HepG2 (cell line): Measurements from ENCODE around the gene ZNF691. TPM values are rescaled to one million over a fixed set of nuclear protein-coding genes. Genes with fewer than 3 reads are reported as not detected.

Experiments
- ARID4A ChIP-seq: sonication (generic); formaldehyde crosslinking; IDR thresholded peaks from 2 replicates; pipeline ENCODE4 v1.5.0; 2020; ENCODE audit warnings: mild to moderate bottlenecking, missing genetic modification reagents, borderline replicate concordance
- ATF7 ChIP-seq, 2 experiments: fragments of 450-650 bp in 1 of 2; sonication (generic) in 1 of 2; formaldehyde crosslinking in 1 of 2; IDR thresholded peaks; 2 replicates each; pipeline versions ENCODE4 v1.4.0 to v1.6.1; 2016 to 2020; ENCODE audit warnings: antibody characterized with exemption in 1 of 2, mild to moderate bottlenecking in 1 of 2, missing genetic modification reagents in 1 of 2
- FOSL2 ChIP-seq: sonication (generic); formaldehyde crosslinking; IDR thresholded peaks from 2 replicates; pipeline ENCODE4 v1.4.0; 2020; ENCODE audit warnings: missing genetic modification reagents
- GFI1 ChIP-seq: sonication (generic); formaldehyde crosslinking; IDR thresholded peaks from 2 replicates; pipeline ENCODE4 v1.5.0; 2020; ENCODE audit warnings: missing genetic modification reagents, mild to moderate bottlenecking, borderline replicate concordance
- HNF1A ChIP-seq, 2 experiments: sonication (generic) in 1 of 2; formaldehyde crosslinking in 1 of 2; IDR thresholded peaks; 2 replicates each; pipeline versions ENCODE4 v1.4.0 to v1.6.1; 2016 to 2020; ENCODE audit warnings: borderline replicate concordance in 1 of 2, low read depth in 1 of 2, mild to moderate bottlenecking in 1 of 2, missing genetic modification reagents in 1 of 2
- PHF5A ChIP-seq: IDR thresholded peaks from one replicate; pipeline ENCODE4 v1.6.1; 2018; ENCODE audit warnings: low read depth, missing genetic modification reagents; ENCODE audit not compliant: unreplicated experiment
- RBM39 ChIP-seq: fragments of 200-400 bp; formaldehyde crosslinking; IDR thresholded peaks from one replicate; pipeline ENCODE4 v1.6.1; 2018; ENCODE audit warnings: antibody characterized with exemption, mild to moderate bottlenecking, low read depth, low read length; ENCODE audit not compliant: poor library complexity, severe bottlenecking
- TCF7 ChIP-seq: sonication (generic); IDR thresholded peaks from 2 replicates; pipeline ENCODE4 v1.6.1; 2016; ENCODE audit warnings: antibody characterized with exemption, low read depth
- ZFP36 ChIP-seq: fragments of 150-350 bp; IDR thresholded peaks from 2 replicates; pipeline ENCODE4 v1.6.1; 2018; ENCODE audit warnings: borderline replicate concordance, low read length, low read depth; ENCODE audit not compliant: partially characterized antibody
- ZFP62 ChIP-seq: sonication (generic); formaldehyde crosslinking; IDR thresholded peaks from 2 replicates; pipeline ENCODE4 v1.4.0; 2020; ENCODE audit warnings: missing genetic modification reagents
- ZNF556 ChIP-seq: sonication (generic); formaldehyde crosslinking; IDR thresholded peaks from 2 replicates; pipeline ENCODE4 v1.4.0; 2020; ENCODE audit warnings: mild to moderate bottlenecking, missing genetic modification reagents, borderline replicate concordance
- ZNF687 ChIP-seq: sonication (generic); formaldehyde crosslinking; IDR thresholded peaks from 2 replicates; pipeline ENCODE4 v1.5.1; 2020; ENCODE audit warnings: mild to moderate bottlenecking, missing genetic modification reagents, moderate library complexity
- ZNF878 ChIP-seq: sonication (generic); formaldehyde crosslinking; IDR thresholded peaks from 2 replicates; pipeline ENCODE4 v1.8.1; 2023; ENCODE audit warnings: mild to moderate bottlenecking, missing genetic modification reagents, moderate library complexity
- ZSCAN22 ChIP-seq: sonication (generic); formaldehyde crosslinking; IDR thresholded peaks from 2 replicates; pipeline ENCODE4 v1.4.0; 2020; ENCODE audit warnings: mild to moderate bottlenecking, missing genetic modification reagents
- polyA plus RNA-seq, 8 experiments: library from polyadenylated mRNA; depleted of rRNA in 3 of 8; stranded (reverse) in 7 of 8; unstranded in 1 of 8; fragments of >200 nt; fragmentation: Illumina TruSeq in 4 of 8; extraction: Trizol in 4 of 8; gene quantifications; 2 replicates each; pipeline versions ENCODE4 v1.2.1 to v1.2.3, GENCODE V29; 2011 to 2016; ENCODE audit warnings: low read depth in 4 of 8, missing spikeins in 1 of 8, mixed read lengths in 1 of 8; ENCODE audit not compliant: insufficient read depth in 1 of 8
- total RNA-seq, 5 experiments: library from RNA; depleted of rRNA; stranded (reverse); fragments of >200 nt; fragmentation: Illumina TruSeq; extraction: Trizol; gene quantifications; 2 replicates each; pipeline ENCODE4 v1.2.3, GENCODE V29; 2016; ENCODE audit warnings: low read depth in 1 of 5

The ZNF691 gene
- total and polyA plus RNA-seq, 2 of the 13 experiments (the other 11 are each of a cell fraction or from before 2014, with no cell fraction given), result 7.6 to 7.8 TPM

GRCh38 chr1:42846257-42847110, at the start of gene ZNF691 (continued):
- TF ChIP-seq FOSL2 (CRISPR knock-in tag) (no peak; the same call in 1 of the 2 replicates), ZNF556 (CRISPR knock-in tag) (no peak), ZFP36 (no peak), ARID4A (peak; percentile 74; the same call in 1 of the 2 replicates), ZNF687 (peak; percentile 88), TCF7 (no peak), PHF5A (CRISPR knock-in tag) (no peak), GFI1 (no peak; the same call in 1 of the 2 replicates), ZSCAN22 (CRISPR knock-in tag) (no peak), HNF1A (IDR thresholded peaks at IDR 0.05; ENCODE audit: low read depth) (no peak), HNF1A (CRISPR knock-in tag; IDR thresholded peaks at IDR 0.05; ENCODE audit: borderline replicate concordance) (0 out of 2 replicates have a peak, but pooled peaks have one; percentile 14), ZFP62 (CRISPR knock-in tag) (no peak), RBM39 (no peak), ZNF878 (CRISPR knock-in tag) (no peak), ATF7 (IDR thresholded peaks at IDR 0.05) (no peak), ATF7 (CRISPR knock-in tag; IDR thresholded peaks at IDR 0.05) (no peak)
